Activated CD8-positive, alpha-beta T cell treated with anti-CD3 and anti-CD28 coated beads, Interleukin-2, amount 10 ng/mL, durations not matched to agents 7 days and 5 days (primary cell): ENCODE data around the gene LIPJ. TPM values are rescaled to one million over a fixed set of nuclear protein-coding genes. Genes with fewer than 3 reads are reported as not detected.

Experiments
- ATAC-seq: fragments of 150-1000 bp; cut with Tn5 transposase; one replicate; pipeline ENCODE4 v1.10.0; 2021; ENCODE audit warnings: moderate library complexity
- CTCF ChIA-PET: fragments of 350-600 bp; sonication (Branson Sonifier 250); formaldehyde crosslinking; loops from one replicate; lab custom pipeline; 2021; ENCODE audit warnings: antibody characterized with exemption; lab: Charles Lee
- POLR2A ChIA-PET: fragments of 350-600 bp; sonication (Branson Sonifier 250); formaldehyde crosslinking; loops from one replicate; lab custom pipeline; 2021; ENCODE audit warnings: antibody characterized with exemption; lab: Charles Lee
- DNase-seq: peaks from one replicate; pipeline ENCODE4 v3.0.0-alpha.2; 2020
- H3K27ac Mint-ChIP-seq: one replicate; pipeline ENCODE4 v1.8.0; 2021; ENCODE audit warnings: mild to moderate bottlenecking, mixed read lengths
- H3K27me3 Mint-ChIP-seq: one replicate; pipeline ENCODE4 v1.8.0; 2021; ENCODE audit warnings: low read depth, mixed read lengths
- H3K36me3 Mint-ChIP-seq: one replicate; pipeline ENCODE4 v1.8.0; 2021; ENCODE audit warnings: low read depth, mixed read lengths
- H3K4me1 Mint-ChIP-seq: one replicate; pipeline ENCODE4 v1.8.0; 2021; ENCODE audit warnings: low read depth, mixed read lengths
- H3K4me3 Mint-ChIP-seq: one replicate; pipeline ENCODE4 v1.8.0; 2021; ENCODE audit warnings: mild to moderate bottlenecking, mixed read lengths
- H3K9me3 Mint-ChIP-seq: one replicate; pipeline ENCODE4 v1.8.0; 2022; ENCODE audit warnings: mixed read lengths; ENCODE audit not compliant: insufficient read depth
- total RNA-seq, 2 experiments: library from RNA; stranded (reverse); gene quantifications; one replicate each; pipeline ENCODE4 v1.2.3, GENCODE V29; 2021

Gene LIPJ
- total RNA-seq, 2 experiments from 2014 or later, result not detected

GRCh38 chr10:88647061-88647615 lies 60.6 kb downstream of the LIPJ start:
- ChIA-PET POLR2A (no interaction called here), CTCF (no interaction called here)
- no peak overlapping the region for H3K4me3 Mint-ChIP-seq
- DNase-seq (no peak), ATAC-seq (no peak)
- H3K4me1 Mint-ChIP-seq, result no peaks in the 10 kb centered on the region
- H3K9me3 Mint-ChIP-seq, result no peaks in the 10 kb centered on the region
- H3K27me3 Mint-ChIP-seq, result peaks cover 13% of the 10 kb centered on the region
- H3K27ac Mint-ChIP-seq, result no peak overlapping the region
- H3K36me3 Mint-ChIP-seq, result no peaks in the 10 kb centered on the region

GRCh38 chr10:88651101-88651551 lies 64.6 kb downstream of the LIPJ start:
- ATAC-seq (no peak), DNase-seq (no peak)
- peaks cover 13% of the 10 kb centered on the region for H3K27me3 Mint-ChIP-seq
- no peaks in the 10 kb centered on the region for H3K36me3 Mint-ChIP-seq
- ChIA-PET CTCF (no interaction called here), POLR2A (no interaction called here)
- H3K4me3 Mint-ChIP-seq, result no peak overlapping the region
- H3K9me3 Mint-ChIP-seq, result no peaks in the 10 kb centered on the region
- no peak overlapping the region for H3K27ac Mint-ChIP-seq
- H3K4me1 Mint-ChIP-seq, result no peaks in the 10 kb centered on the region

- Mint-ChIP-seq H3K4me1 (no peaks in the 10 kb centered on the region), H3K27me3 (peaks cover 8% of the 10 kb centered on the region), H3K9me3 (no peaks in the 10 kb centered on the region), H3K4me3 (no peak overlapping the region), H3K27ac (no peak overlapping the region), H3K36me3 (no peaks in the 10 kb centered on the region)
- DNase-seq (no peak), ATAC-seq (no peak)
- ChIA-PET CTCF (interaction anchor here (0.8 kb wide), 1 partner anchor 13 kb away, joined by 3 read pairs; no protein-coding TSS in a partner anchor), POLR2A (no interaction called here)
These were observed 66.1 kb downstream of the LIPJ start for GRCh38 chr10:88652616-88653015.

Other genes starting within 250 kb of the LIPJ start
- 1 to 10 TPM; 2.5 to 3.3 TPM for gene RNLS, start 3.4 kb upstream of the LIPJ start, total RNA-seq
- gene LIPF, start 77.7 kb downstream of the LIPJ start, total RNA-seq, result not detected
- gene LIPK, start 119.5 kb downstream of the LIPJ start, total RNA-seq, result not detected
- gene LIPN, start 173.3 kb downstream of the LIPJ start, total RNA-seq, result not detected
- not detected for gene LIPM, start 216.0 kb downstream of the LIPJ start, total RNA-seq